Endodermal cell (in vitro differentiated cells): ENCODE measurements around the gene DDO. TPM values are rescaled to one million over a fixed set of nuclear protein-coding genes. Genes with fewer than 3 reads are reported as not detected.
A peak's percentile ranks its signal among the peaks of the same experiment; 100 is the strongest.

Experiments used
- DNase-seq: peaks from one replicate; pipeline ENCODE4 v3.0.0-alpha.2; 2017
- H3K27ac ChIP-seq: 2 replicates; pipeline ENCODE4 v1.5.1; 2013; ENCODE audit warnings: mild to moderate bottlenecking, low read depth, low read length, moderate library complexity
- H3K27me3 ChIP-seq: 2 replicates; pipeline ENCODE4 v1.6.1; 2013; ENCODE audit warnings: mild to moderate bottlenecking, low read length, moderate library complexity; ENCODE audit not compliant: insufficient read depth, control insufficient read depth, poor library complexity, severe bottlenecking
- H3K36me3 ChIP-seq: 2 replicates; pipeline ENCODE4 v1.7.0; 2013; ENCODE audit warnings: mild to moderate bottlenecking, low read length, moderate library complexity; ENCODE audit not compliant: control insufficient read depth, insufficient read depth
- H3K4me1 ChIP-seq: one replicate; pipeline ENCODE4 v1.7.0; 2013; ENCODE audit warnings: low read length; ENCODE audit not compliant: control insufficient read depth, insufficient read depth
- H3K4me3 ChIP-seq: 2 replicates; pipeline ENCODE4 v1.5.1; 2013; ENCODE audit warnings: mild to moderate bottlenecking, low read length, moderate library complexity
- H3K9ac ChIP-seq: 2 replicates; pipeline ENCODE4 v1.6.1; 2013; ENCODE audit warnings: mild to moderate bottlenecking, low read length, moderate library complexity; ENCODE audit not compliant: poor library complexity, severe bottlenecking; ENCODE audit errors: extremely low read depth
- H3K9me3 ChIP-seq: 2 replicates; pipeline ENCODE4 v1.6.1; 2013; ENCODE audit warnings: mild to moderate bottlenecking, low read length, moderate library complexity; ENCODE audit not compliant: control insufficient read depth
- H3K27ac Mint-ChIP-seq: 2 replicates; pipeline ENCODE4 v1.8.0; 2020; ENCODE audit warnings: mixed read lengths
- H3K27me3 Mint-ChIP-seq: 2 replicates; pipeline ENCODE4 v1.8.0; 2021; ENCODE audit warnings: mild to moderate bottlenecking, mixed read lengths; ENCODE audit not compliant: insufficient read depth
- H3K36me3 Mint-ChIP-seq: 2 replicates; pipeline ENCODE4 v1.8.0; 2020; ENCODE audit warnings: low read depth, mixed read lengths
- H3K4me1 Mint-ChIP-seq: 2 replicates; pipeline ENCODE4 v1.8.0; 2020; ENCODE audit warnings: mixed read lengths
- H3K4me3 Mint-ChIP-seq: 2 replicates; pipeline ENCODE4 v1.8.0; 2020; ENCODE audit warnings: mild to moderate bottlenecking, moderate library complexity, mixed read lengths
- H3K9me3 Mint-ChIP-seq: 2 replicates; pipeline ENCODE4 v1.8.0; 2020; ENCODE audit warnings: mild to moderate bottlenecking, mixed read lengths
- CTCF ChIP-seq: fragments of 200-600 bp; sonication (generic); conservative IDR thresholded peaks from 2 replicates; pipeline ENCODE4 v1.5.0; 2021; ENCODE audit warnings: antibody characterized with exemption, mild to moderate bottlenecking
- WGBS, 2 experiments: methylation state at CpG; one replicate each; pipeline versions ENCODE4 v1.1.5 to v1.1.7; 2013; ENCODE audit warnings: missing lambda C conversion rate in 2 of 2, mixed read lengths in 1 of 2; ENCODE audit not compliant: insufficient coverage in 1 of 2, insufficient read length in 1 of 2; 5-methylcytosine and 5-hydroxymethylcytosine counted together
- total RNA-seq, 2 donors: library from RNA; stranded (reverse); fragmentation: NEBNext Ultra II Directional in 1 of 2; extraction: Animal tissue kit (Norgen Biotek cat#: 25700) in 1 of 2; gene quantifications; 2 replicates in 1 of 2; 3 replicates in 1 of 2; pipeline ENCODE4 v1.2.1, GENCODE V29; 2021

Gene DDO
- total RNA-seq, 2 donors from 2014 or later: not detected

GRCh38 chr6:110368284-110368683 is 47.1 kb downstream of the DDO start:
- no peak overlapping the region for H3K27ac Mint-ChIP-seq
- no peak for DNase-seq
- Histone ChIP-seq H3K36me3 (no peaks in the 10 kb centered on the region), H3K27me3 (no peaks in the 10 kb centered on the region), H3K27ac (peak overlapping the region; percentile 87), H3K9ac (no peak overlapping the region), H3K9me3 (no peaks in the 10 kb centered on the region), H3K4me3 (no peak overlapping the region), H3K4me1 (peaks cover 14% of the 10 kb centered on the region)
- TF ChIP-seq CTCF: no peak
- no peak overlapping the region for H3K4me3 Mint-ChIP-seq
- no peaks in the 10 kb centered on the region for H3K9me3 Mint-ChIP-seq
- peaks cover 33% of the 10 kb centered on the region for H3K4me1 Mint-ChIP-seq
- WGBS, 2 experiments: 79% methylated on average over 2 of the region's 2 CpGs; no CpG with 5 or more reads in 1 of the 2 experiments
- peaks cover 18% of the 10 kb centered on the region for H3K27me3 Mint-ChIP-seq
- no peaks in the 10 kb centered on the region for H3K36me3 Mint-ChIP-seq

GRCh38 chr6:110367825-110368224 is 47.5 kb downstream of the DDO start:
- H3K27ac Mint-ChIP-seq: no peak overlapping the region
- H3K4me3 ChIP-seq: no peak overlapping the region
- H3K4me1 Mint-ChIP-seq: peaks cover 33% of the 10 kb centered on the region
- H3K9me3 ChIP-seq: no peaks in the 10 kb centered on the region
- no peak for DNase-seq
- no peaks in the 10 kb centered on the region for H3K27me3 ChIP-seq
- no peak overlapping the region for H3K4me3 Mint-ChIP-seq
- TF ChIP-seq CTCF: no peak
- 86% methylated on average over 1 of the region's 1 CpG; no CpG with 5 or more reads in 1 of the 2 experiments for WGBS, 2 experiments
- H3K4me1 ChIP-seq: peaks cover 14% of the 10 kb centered on the region
- H3K36me3 ChIP-seq: no peaks in the 10 kb centered on the region
- no peaks in the 10 kb centered on the region for H3K9me3 Mint-ChIP-seq
- no peak overlapping the region for H3K9ac ChIP-seq
- H3K27me3 Mint-ChIP-seq: peaks cover 18% of the 10 kb centered on the region
- H3K36me3 Mint-ChIP-seq: no peaks in the 10 kb centered on the region
- H3K27ac ChIP-seq: peak overlapping the region; percentile 87

GRCh38 chr6:110366975-110367374 is 48.4 kb downstream of the DDO start:
- Mint-ChIP-seq H3K4me1 (peaks cover 33% of the 10 kb centered on the region), H3K27ac (no peak overlapping the region)
- DNase-seq: no peak

More at GRCh38 chr6:110366975-110367374, 48.4 kb downstream of the DDO start:
- H3K36me3 ChIP-seq: no peaks in the 10 kb centered on the region
- Mint-ChIP-seq H3K27me3 (peaks cover 22% of the 10 kb centered on the region), H3K4me3 (no peak overlapping the region), H3K36me3 (no peaks in the 10 kb centered on the region), H3K9me3 (no peaks in the 10 kb centered on the region)
- no peak overlapping the region for H3K9ac ChIP-seq
- H3K4me1 ChIP-seq: peaks cover 14% of the 10 kb centered on the region
- no peaks in the 10 kb centered on the region for H3K27me3 ChIP-seq
- peaks cover 5% of the 10 kb centered on the region for H3K9me3 ChIP-seq
- TF ChIP-seq CTCF: no peak
- H3K4me3 ChIP-seq: no peak overlapping the region
- 88 to 89% methylated on average over 1 to 2 of the region's 2 CpGs for WGBS, 2 experiments
- H3K27ac ChIP-seq: no peak overlapping the region
